K562 (cell line): ENCODE measurements around the gene HTR3E. TPM values are rescaled to one million over a fixed set of nuclear protein-coding genes. Genes with fewer than 3 reads are reported as not detected.
A peak's percentile ranks its signal among the peaks of the same experiment; 100 is the strongest.

ENCODE experiments used
- ATAC-seq: fragments of 200-7000 bp; cut with Tn5 transposase; 3 replicates; pipeline ENCODE4 v1.9.1; 2020; ENCODE audit warnings: moderate library complexity
- BruUV-seq: library from RNA; stranded (reverse); fragments of 400-500 nt; replicated peaks from 2 replicates; lab custom pipeline; 2021; lab: Mats Ljungman, UMichigan
- CTCF ChIA-PET: fragments of 300-600 bp; formaldehyde crosslinking; extraction: SDS; loops from one replicate; lab custom pipeline; 2021; ENCODE audit warnings: low intra/inter-chr PET ratio; lab: Yijun Ruan, JAX
- POLR2A ChIA-PET: fragments of 300-600, 350-650 bp; sonication (Branson Sonifier 250); formaldehyde crosslinking; extraction: SDS; loops from one replicate; lab custom pipeline; 2021; ENCODE audit warnings: antibody characterized with exemption, inconsistent platforms; lab: Yijun Ruan, JAX
- DNase-seq, 4 experiments: peaks; one replicate each; pipeline versions ENCODE4 v3.0.0 to v3.0.0-alpha.2; 2011 to 2018; ENCODE audit warnings: low spot score in 3 of 4, mixed read lengths in 3 of 4; ENCODE audit errors: extremely low read depth in 1 of 4
- FAIRE-seq: peaks from 2 replicates; lab custom pipeline; 2011; peaks lifted over from hg19 to GRCh38; lab: Jason Lieb, UNC
- H2AFZ ChIP-seq: 2 replicates; pipeline ENCODE4 v1.6.0; 2011; ENCODE audit warnings: low read depth, low read length, control low read depth, inconsistent platforms
- H3K27ac ChIP-seq: fragments of 200-600 bp; 3 replicates; pipeline ENCODE4 v1.8.0; 2011; ENCODE audit warnings: low read depth, mild to moderate bottlenecking, control low read depth, inconsistent platforms, low read length, moderate library complexity, mixed read lengths; ENCODE audit errors: extremely low read depth
- H3K27me3 ChIP-seq, 2 experiments: fragments of 300-600 bp in 1 of 2; 2 replicates in 1 of 2; 3 replicates in 1 of 2; pipeline versions ENCODE4 v1.6.0 to v1.8.0; 2011; ENCODE audit warnings: inconsistent platforms in 2 of 2, low read length in 2 of 2, mild to moderate bottlenecking in 1 of 2, mixed read lengths in 1 of 2, moderate library complexity in 1 of 2; ENCODE audit not compliant: control insufficient read depth in 2 of 2, insufficient read depth in 2 of 2
- H3K36me3 ChIP-seq: fragments of 300-600 bp; 3 replicates; pipeline ENCODE4 v1.8.0; 2011; ENCODE audit warnings: mild to moderate bottlenecking, low read length, inconsistent platforms; ENCODE audit not compliant: control insufficient read depth, insufficient read depth
- H3K4me1 ChIP-seq, 2 experiments: fragments of 200-600 bp in 1 of 2; replicated peaks in 1 of 2; 2 replicates in 1 of 2; 3 replicates in 1 of 2; pipeline versions ENCODE4 v1.5.1 to v1.8.0; 2011; ENCODE audit warnings: inconsistent platforms in 2 of 2, low read length in 2 of 2, mild to moderate bottlenecking in 1 of 2, mixed read lengths in 1 of 2, moderate library complexity in 1 of 2; ENCODE audit not compliant: control insufficient read depth in 2 of 2, insufficient read depth in 2 of 2
- H3K4me2 ChIP-seq: 2 replicates; pipeline ENCODE4 v1.6.1; 2011; ENCODE audit warnings: low read length, control low read depth, inconsistent platforms, mixed read lengths; ENCODE audit not compliant: insufficient read depth
- H3K4me3 ChIP-seq: fragments of 200-600 bp; sonication (generic), shearing (Covaris generic); 2 replicates; pipeline ENCODE4 v1.5.1; 2016; ENCODE audit warnings: control low read depth, inconsistent platforms
- H3K79me2 ChIP-seq: fragments of 200-600 bp; 3 replicates; pipeline ENCODE4 v1.8.0; 2011; ENCODE audit warnings: low read length, inconsistent platforms; ENCODE audit not compliant: control insufficient read depth, insufficient read depth
- H3K9ac ChIP-seq, 2 experiments: 2 replicates each; pipeline versions ENCODE4 v1.6.0 to v1.6.1; 2011; ENCODE audit warnings: low read depth in 2 of 2, low read length in 2 of 2, control low read depth in 1 of 2, inconsistent platforms in 1 of 2, mild to moderate bottlenecking in 1 of 2, mixed read lengths in 1 of 2; ENCODE audit not compliant: insufficient read depth in 1 of 2
- H3K9me1 ChIP-seq: one replicate; pipeline ENCODE4 v1.6.0; 2011; ENCODE audit warnings: inconsistent platforms, mild to moderate bottlenecking, low read length, moderate library complexity; ENCODE audit not compliant: control insufficient read depth, insufficient read depth
- H3K9me3 ChIP-seq: replicated peaks from 2 replicates; pipeline ENCODE4 v1.5.1; 2011; ENCODE audit warnings: low read depth, low read length, inconsistent platforms; ENCODE audit not compliant: control insufficient read depth, insufficient read depth
- H4K20me1 ChIP-seq: replicated peaks from 2 replicates; pipeline ENCODE4 v1.6.1; 2011; ENCODE audit warnings: low read length, inconsistent platforms, mixed read lengths; ENCODE audit not compliant: control insufficient read depth, insufficient read depth
- BRD9 ChIP-seq: fragments of 450-650 bp; IDR thresholded peaks from 2 replicates; pipeline ENCODE4 v1.6.1; 2018; ENCODE audit warnings: low read depth; ENCODE audit not compliant: partially characterized antibody
- GABPA ChIP-seq: fragments of 200-800 bp; sonication (Bioruptor generic); conservative IDR thresholded peaks from 2 replicates; pipeline ENCODE4 v1.6.1; 2016; ENCODE audit warnings: low read depth, missing genetic modification characterization, missing compliant biosample characterization
- ZBTB1 ChIP-seq: sonication (generic); formaldehyde crosslinking; IDR thresholded peaks from 2 replicates; pipeline ENCODE4 v1.8.1; 2023; ENCODE audit warnings: missing genetic modification reagents, low read depth, mild to moderate bottlenecking, borderline replicate concordance
- ZNF239 ChIP-seq: fragments of 250-450 bp; sonication (Bioruptor Pico); IDR thresholded peaks from 2 replicates; pipeline ENCODE4 v1.4.0; 2020; ENCODE audit warnings: mild to moderate bottlenecking
- WGBS: fragments of 100-300 bp; shearing (Covaris generic); methylation state at CpG from one replicate; pipeline ENCODE4 v1.1.6; 2016; ENCODE audit warnings: low coverage, mixed read lengths; ENCODE audit not compliant: insufficient coverage; ENCODE audit errors: missing lambda C conversion rate; 5-methylcytosine and 5-hydroxymethylcytosine counted together
- in situ Hi-C: fragments of 300-500 bp; cut with MboI; formaldehyde crosslinking; loops from 4 replicates; pipeline ENCODE4 v1.15.0; 2018; ENCODE audit warnings: inconsistent platforms, mixed read lengths
- intact Hi-C: fragments of 100-400 bp; cut with micrococcal nuclease; formaldehyde crosslinking; loops from 2 replicates; pipeline ENCODE4 v1.14.2; 2022
- polyA plus RNA-seq, 8 experiments: library from polyadenylated mRNA; depleted of rRNA in 4 of 8; stranded (reverse) in 5 of 8; unstranded in 3 of 8; fragments of >200 nt; fragmentation: Nextera tagmentation in 2 of 8; fragmentation: Illumina TruSeq in 1 of 8; extraction: Ambion mirVana in 2 of 8; extraction: Trizol in 1 of 8; gene quantifications; 2 replicates each; pipeline versions ENCODE4 v1.2.1 to v1.2.3, GENCODE V29; 2011 to 2014; ENCODE audit warnings: inconsistent platforms in 1 of 8, missing spikeins in 1 of 8
- total RNA-seq, 7 experiments: library from RNA; depleted of rRNA in 6 of 7; stranded (reverse); fragments of >200 nt in 6 of 7; fragmentation: Illumina TruSeq in 2 of 7; extraction: Trizol in 2 of 7; gene quantifications; 2 replicates each; pipeline versions ENCODE4 v1.2.1 to v1.2.3, GENCODE V29; 2011 to 2021; ENCODE audit warnings: low replicate concordance in 1 of 7
- TF ChIP-seq, protein P1 (sequence below): IDR thresholded peaks from 2 replicates; pipeline ENCODE4 v1.6.1; 2016; ENCODE audit warnings: missing genetic modification characterization, missing compliant biosample characterization

Gene HTR3E
- total and polyA plus RNA-seq, 9 of the 15 experiments (the other 6 are each of a cell fraction or from before 2014, with no cell fraction given) = not detected

DNA sequence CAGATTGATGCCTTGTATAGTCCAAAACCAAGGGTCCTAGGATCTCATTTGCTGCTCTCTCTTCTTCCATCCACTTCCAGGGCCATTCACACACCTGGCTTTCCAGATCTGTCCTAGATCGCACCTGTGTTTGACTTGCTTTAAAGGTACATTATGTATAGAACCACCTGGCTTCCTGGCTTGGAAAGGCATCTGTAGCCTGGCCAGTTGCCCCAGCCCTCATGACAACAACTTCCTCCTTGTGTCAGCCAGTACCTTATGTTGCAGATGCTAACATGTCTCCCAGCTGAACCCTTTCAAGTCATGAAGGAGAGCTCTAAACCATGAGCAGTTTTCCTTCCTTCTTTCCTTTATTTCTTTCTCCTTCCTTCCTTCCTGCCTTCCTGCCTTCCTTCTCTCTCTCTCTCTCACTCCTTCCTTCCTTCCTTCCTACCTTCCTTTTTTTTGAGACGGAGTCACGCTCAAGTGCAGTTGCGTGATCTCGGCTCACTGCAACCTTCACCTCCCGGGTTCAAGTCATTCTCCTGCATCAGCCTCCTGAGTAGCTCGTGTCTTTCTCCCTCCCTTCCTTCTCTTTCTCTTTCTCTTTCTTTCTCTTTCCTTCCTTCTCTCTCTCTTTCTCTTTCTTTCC, 46.5 kb upstream of the HTR3E start:
- no peaks in the 10 kb centered on the region for H3K36me3 ChIP-seq
- WGBS = 10% methylated on average over 6 of the region's 7 CpGs
- no peak overlapping the region; the same call in 1 of the 2 replicates for H2AFZ ChIP-seq
- CTCF ChIA-PET = no interaction called here
- in situ Hi-C loops = no loop called here
- no peak for ATAC-seq
- no TSS peak for BruUV-seq
- H3K9me3 ChIP-seq = no peaks in the 10 kb centered on the region
- H3K27ac ChIP-seq = no peak overlapping the region
- H3K27me3 ChIP-seq = peaks cover 24 to 40% of the 10 kb centered on the region in 2 experiments; a peak in 4 of 5 replicates
- H3K4me3 ChIP-seq = no peak overlapping the region
- TF ChIP-seq BRD9 = no peak
- TF ChIP-seq, protein P1, sequence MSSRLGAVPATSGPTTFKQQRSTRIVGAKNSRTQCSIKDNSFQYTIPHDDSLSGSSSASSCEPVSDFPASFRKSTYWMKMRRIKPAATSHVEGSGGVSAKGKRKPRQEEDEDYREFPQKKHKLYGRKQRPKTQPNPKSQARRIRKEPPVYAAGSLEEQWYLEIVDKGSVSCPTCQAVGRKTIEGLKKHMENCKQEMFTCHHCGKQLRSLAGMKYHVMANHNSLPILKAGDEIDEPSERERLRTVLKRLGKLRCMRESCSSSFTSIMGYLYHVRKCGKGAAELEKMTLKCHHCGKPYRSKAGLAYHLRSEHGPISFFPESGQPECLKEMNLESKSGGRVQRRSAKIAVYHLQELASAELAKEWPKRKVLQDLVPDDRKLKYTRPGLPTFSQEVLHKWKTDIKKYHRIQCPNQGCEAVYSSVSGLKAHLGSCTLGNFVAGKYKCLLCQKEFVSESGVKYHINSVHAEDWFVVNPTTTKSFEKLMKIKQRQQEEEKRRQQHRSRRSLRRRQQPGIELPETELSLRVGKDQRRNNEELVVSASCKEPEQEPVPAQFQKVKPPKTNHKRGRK (tag) = peak; percentile 87
- POLR2A ChIA-PET = interaction anchor here (0.6 kb wide), 2 partner anchors 34 to 136 kb away, joined by 4 read pairs; partner anchors contain the start of gene ABCF3
- H4K20me1 ChIP-seq = no peaks in the 10 kb centered on the region; the same call in 1 of the 2 replicates
- no peaks in the 10 kb centered on the region; a peak in 1 of 5 replicates for H3K4me1 ChIP-seq
- no peak overlapping the region for H3K9ac ChIP-seq
- intact Hi-C loops = no loop called here
- no peaks in the 10 kb centered on the region for H3K9me1 ChIP-seq
- H3K79me2 ChIP-seq = no peaks in the 10 kb centered on the region
- H3K4me2 ChIP-seq = no peak overlapping the region
- FAIRE-seq = no peak
- DNase-seq = no peak

DNA sequence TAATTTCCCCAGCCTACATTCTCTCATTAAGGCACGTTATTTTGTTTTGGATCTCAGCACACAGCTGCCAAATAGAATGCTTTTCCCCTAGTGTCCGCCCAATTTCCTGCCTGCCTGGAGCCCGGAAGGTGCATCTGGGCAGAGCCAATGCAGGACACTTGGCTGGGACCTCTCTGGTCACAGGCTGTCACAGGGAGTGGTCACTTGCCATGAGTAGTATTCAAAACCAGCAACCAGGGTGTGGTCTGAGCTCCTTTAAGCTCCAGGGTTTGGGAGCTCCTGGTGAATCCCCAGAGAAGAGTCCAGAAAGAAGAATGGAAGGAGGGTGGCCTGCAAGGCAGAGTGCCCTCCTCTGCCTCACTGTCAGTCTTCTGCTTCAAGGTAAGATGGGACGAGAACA, 44.1 kb upstream of the HTR3E start, which contains the start of gene HTR3C:
Gene HTR3C, plus strand, starts transcription at position 281 of the 400 bp plus-strand sequence. Its CDS starts 34 bp downstream, at position 315.
- Histone ChIP-seq H3K36me3 (no peaks in the 10 kb centered on the region), H4K20me1 (no peaks in the 10 kb centered on the region; the same call in 1 of the 2 replicates), H3K27ac (no peak within 1 kb of the TSS), H3K27me3 (peaks cover 24 to 46% of the 10 kb centered on the region in 2 experiments), H3K9me3 (no peaks in the 10 kb centered on the region), H3K4me2 (no peak within 1 kb of the TSS), H2AFZ (no peak within 1 kb of the TSS), H3K4me1 (no peaks in the 10 kb centered on the region; a peak in 1 of 5 replicates), H3K9me1 (no peaks in the 10 kb centered on the region), H3K79me2 (no peaks in the 10 kb centered on the region), H3K9ac (no peak within 1 kb of the TSS), H3K4me3 (no peak within 1 kb of the TSS)
- BruUV-seq = no TSS peak
- FAIRE-seq = no peak
- WGBS = 7% methylated on average over 4 of the region's 4 CpGs
- TF ChIP-seq ZBTB1 = no peak
- TF ChIP-seq GABPA = no peak
- TF ChIP-seq ZNF239 (CRISPR knock-in tag) = no peak
- in situ Hi-C loops = no loop called here
- CTCF ChIA-PET = no interaction called here
- no peak for DNase-seq
- intact Hi-C loops = no loop called here
- ATAC-seq = peak; percentile 49; the same call in 1 of the 3 replicates
- POLR2A ChIA-PET = interaction anchor here (1.2 kb wide), 1 partner anchor 11 kb away, joined by 3 read pairs; no protein-coding TSS in a partner anchor
